SK-N-MC (cell line): ENCODE results near the gene SHROOM2.

ENCODE experiments used
- DNase-seq: peaks from one replicate; pipeline ENCODE4 v3.0.0-alpha.2; 2011; ENCODE audit warnings: low read depth, low spot score
- H3K27ac ChIP-seq: fragments of 200-600 bp; sonication (generic); 2 replicates; pipeline ENCODE4 v1.5.1; 2016; ENCODE audit warnings: mixed run types
- H3K36me3 ChIP-seq: fragments of 200-600 bp; sonication (generic); 2 replicates; pipeline ENCODE4 v1.6.1; 2017; ENCODE audit warnings: antibody characterized with exemption, low read length, mixed read lengths; ENCODE audit not compliant: insufficient read depth
- H3K4me3 ChIP-seq: fragments of 200-600 bp; sonication (generic); 2 replicates; pipeline ENCODE4 v1.5.1; 2016
- H3K9ac ChIP-seq: fragments of 200-600 bp; sonication (generic); 2 replicates; pipeline ENCODE4 v1.8.0; 2017; ENCODE audit warnings: mixed run types, mixed read lengths; ENCODE audit not compliant: insufficient read length
- H3K9me3 ChIP-seq: fragments of 200-600 bp; sonication (generic); 2 replicates; pipeline ENCODE4 v1.6.1; 2017; ENCODE audit warnings: low read depth, mild to moderate bottlenecking, antibody characterized with exemption, low read length, moderate library complexity, mixed read lengths
- EZH2 ChIP-seq: fragments of 200-600 bp; sonication (generic); IDR thresholded peaks from one replicate; pipeline ENCODE4 v1.6.1; 2017; ENCODE audit warnings: antibody characterized with exemption
- FOXP2 ChIP-seq: optimal IDR thresholded peaks from 2 replicates; pipeline ENCODE3; 2011; ENCODE audit warnings: mild to moderate bottlenecking, moderate library complexity; ENCODE audit not compliant: insufficient read depth; ENCODE audit errors: extremely low read length, control extremely low read depth
- POLR2AphosphoS5 ChIP-seq: IDR thresholded peaks from 2 replicates; pipeline ENCODE4 v1.6.1; 2012; ENCODE audit warnings: mild to moderate bottlenecking, low read depth, low read length, borderline replicate concordance

Gene SHROOM2

GRCh38 chrX:9862953-9863352 lies 76.7 kb downstream of the SHROOM2 start:
- DNase-seq, result no peak
- Histone ChIP-seq H3K9me3 (no peaks in the 10 kb centered on the region), H3K4me3 (no peak overlapping the region), H3K27ac (no peak overlapping the region), H3K36me3 (no peaks in the 10 kb centered on the region), H3K9ac (no peak overlapping the region)
- TF ChIP-seq EZH2, result no peak
- no peak for TF ChIP-seq FOXP2
- TF ChIP-seq POLR2AphosphoS5, result no peak

- no peak overlapping the region for H3K4me3 ChIP-seq
- TF ChIP-seq EZH2 (no peak), FOXP2 (no peak), POLR2AphosphoS5 (no peak)
- DNase-seq, result no peak
- no peak overlapping the region for H3K9ac ChIP-seq
- no peak overlapping the region for H3K27ac ChIP-seq
- no peaks in the 10 kb centered on the region for H3K9me3 ChIP-seq
- H3K36me3 ChIP-seq, result no peaks in the 10 kb centered on the region
Observed at GRCh38 chrX:9864011-9864410, 77.8 kb downstream of the SHROOM2 start.

- Histone ChIP-seq H3K36me3 (no peaks in the 10 kb centered on the region), H3K27ac (no peak overlapping the region), H3K4me3 (no peak overlapping the region), H3K9me3 (no peaks in the 10 kb centered on the region), H3K9ac (no peak overlapping the region)
- DNase-seq, result no peak
- TF ChIP-seq FOXP2 (no peak), POLR2AphosphoS5 (no peak), EZH2 (no peak)
Observed at GRCh38 chrX:9865804-9866472, 79.7 kb downstream of the SHROOM2 start.

GRCh38 chrX:9866633-9867032 lies 80.4 kb downstream of the SHROOM2 start:
- Histone ChIP-seq H3K27ac (no peak overlapping the region), H3K9ac (no peak overlapping the region)
- DNase-seq, result no peak

GRCh38 chrX:9867226-9867625 lies 81.0 kb downstream of the SHROOM2 start:
- Histone ChIP-seq H3K36me3 (no peaks in the 10 kb centered on the region), H3K27ac (no peak overlapping the region), H3K9me3 (no peaks in the 10 kb centered on the region), H3K4me3 (no peak overlapping the region), H3K9ac (no peak overlapping the region)
- DNase-seq, result no peak
- TF ChIP-seq EZH2 (no peak), POLR2AphosphoS5 (no peak), FOXP2 (no peak)

More at GRCh38 chrX:9866633-9867032, 80.4 kb downstream of the SHROOM2 start:
- Histone ChIP-seq H3K36me3 (no peaks in the 10 kb centered on the region), H3K4me3 (no peak overlapping the region), H3K9me3 (no peaks in the 10 kb centered on the region)
- TF ChIP-seq POLR2AphosphoS5, result no peak
- no peak for TF ChIP-seq EZH2
- no peak for TF ChIP-seq FOXP2

- no peaks in the 10 kb centered on the region for H3K9me3 ChIP-seq
- no peak overlapping the region for H3K9ac ChIP-seq
- no peaks in the 10 kb centered on the region for H3K36me3 ChIP-seq
- no peak for DNase-seq
- TF ChIP-seq EZH2, result no peak
- no peak for TF ChIP-seq FOXP2
- TF ChIP-seq POLR2AphosphoS5, result no peak
- H3K4me3 ChIP-seq, result no peak overlapping the region
- H3K27ac ChIP-seq, result no peak overlapping the region
Observed at GRCh38 chrX:9867753-9868152, 81.5 kb downstream of the SHROOM2 start.

GRCh38 chrX:9871701-9872268 lies 85.6 kb downstream of the SHROOM2 start:
- Histone ChIP-seq H3K27ac (no peak overlapping the region), H3K9ac (no peak overlapping the region), H3K4me3 (no peak overlapping the region), H3K9me3 (no peaks in the 10 kb centered on the region), H3K36me3 (no peaks in the 10 kb centered on the region)
- TF ChIP-seq FOXP2 (no peak), POLR2AphosphoS5 (no peak), EZH2 (no peak)
- no peak for DNase-seq

GRCh38 chrX:9873360-9873759 lies 87.1 kb downstream of the SHROOM2 start:
- H3K27ac ChIP-seq, result no peak overlapping the region
- no peaks in the 10 kb centered on the region for H3K9me3 ChIP-seq
- DNase-seq, result no peak
- no peaks in the 10 kb centered on the region for H3K36me3 ChIP-seq
- H3K4me3 ChIP-seq, result no peak overlapping the region
- TF ChIP-seq FOXP2 (no peak), EZH2 (no peak), POLR2AphosphoS5 (no peak)
- no peak overlapping the region for H3K9ac ChIP-seq
